HG03280 (cell line): ENCODE data around the gene WDR45B.
"Not testable (repeated sequence)": the region's sequence is repeated elsewhere in the genome, so short reads cannot be mapped to it uniquely, and the experiment has no call there.

Source experiments
- ATAC-seq: cut with Tn5 transposase; IDR thresholded peaks from one replicate; pipeline ENCODE4 v1.9.1; 2021; ENCODE audit warnings: mild to moderate bottlenecking, moderate library complexity; ENCODE audit not compliant: unreplicated experiment

WDR45B gene

DNA sequence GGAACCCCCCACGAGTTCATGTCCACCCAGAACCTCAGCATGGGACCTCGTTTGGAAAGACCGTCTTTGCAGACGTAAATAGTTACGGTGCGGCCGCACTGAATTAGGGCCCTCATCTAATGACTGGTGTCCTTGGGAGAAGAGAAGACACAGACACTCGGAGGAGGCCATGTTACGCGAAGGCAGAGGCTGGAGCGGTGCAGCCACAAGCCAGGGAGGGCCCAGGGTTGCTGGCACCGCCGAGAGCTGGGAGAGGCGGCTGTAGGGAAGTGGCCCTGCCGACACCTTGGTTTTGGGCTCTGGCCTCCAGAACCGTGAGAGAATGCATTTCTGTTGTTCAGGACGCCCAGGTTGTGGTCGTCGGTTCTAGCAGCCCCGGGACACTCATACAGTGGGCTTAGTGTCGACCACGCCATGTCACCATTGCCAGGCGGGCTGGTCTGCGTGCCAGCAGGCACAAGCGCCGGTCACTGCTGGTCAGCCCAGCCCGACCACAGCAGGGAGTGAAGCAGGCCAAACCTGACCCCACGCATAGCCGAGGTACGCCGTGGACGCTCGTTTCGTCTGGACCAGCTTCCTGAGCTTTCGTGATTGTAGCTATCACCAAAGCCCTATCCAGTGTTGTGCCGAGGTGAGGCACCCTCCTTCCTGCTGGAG, 10.7 kb upstream of the WDR45B start:
- ATAC-seq: no peak

GRCh38 chr17:82658331-82658730, 10.1 kb upstream of the WDR45B start:
- no peak for ATAC-seq

- ATAC-seq: no peak
These were observed 9.7 kb upstream of the WDR45B start for GRCh38 chr17:82657926-82658325.

DNA sequence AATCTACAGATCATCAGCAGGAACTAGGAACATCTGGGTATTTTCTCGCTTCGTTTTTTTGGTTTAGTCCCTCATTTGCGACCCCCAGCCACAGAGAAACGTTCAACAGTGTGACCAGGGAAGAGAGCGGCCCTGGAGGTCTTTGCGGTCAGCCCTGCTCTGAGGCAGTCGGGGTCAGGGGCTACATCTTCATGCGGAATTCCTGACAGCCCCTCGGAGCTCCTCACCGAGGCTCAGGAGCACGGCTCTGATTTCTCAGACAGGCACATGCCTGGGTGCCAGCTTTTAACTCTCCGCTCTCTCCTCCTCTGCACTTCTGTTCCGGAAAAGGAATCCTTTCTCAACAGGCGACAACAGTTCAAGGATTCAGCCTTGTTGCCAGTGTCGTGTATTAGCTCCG, 8.0 kb upstream of the WDR45B start:
- no peak for ATAC-seq

DNA sequence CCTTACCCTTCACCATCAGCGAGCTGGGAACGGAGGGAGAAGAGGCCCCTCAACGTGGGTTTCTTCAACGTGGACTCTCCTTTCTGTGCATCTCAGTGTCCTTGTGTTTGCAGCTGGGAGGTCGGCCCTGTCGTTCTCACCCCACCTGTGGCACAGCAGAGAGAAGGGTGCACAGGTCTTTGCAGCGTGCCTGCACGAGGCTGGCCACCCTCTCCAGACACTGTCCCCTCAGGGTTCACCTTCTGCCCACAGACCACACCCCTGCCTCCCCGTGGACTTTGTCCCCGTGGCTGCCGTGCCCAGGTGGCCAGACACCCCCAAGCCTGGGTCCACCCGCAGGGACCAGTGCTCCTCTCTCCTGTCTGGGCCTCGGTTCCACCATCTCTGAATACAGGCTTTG, 7.3 kb upstream of the WDR45B start:
- ATAC-seq: no peak

DNA sequence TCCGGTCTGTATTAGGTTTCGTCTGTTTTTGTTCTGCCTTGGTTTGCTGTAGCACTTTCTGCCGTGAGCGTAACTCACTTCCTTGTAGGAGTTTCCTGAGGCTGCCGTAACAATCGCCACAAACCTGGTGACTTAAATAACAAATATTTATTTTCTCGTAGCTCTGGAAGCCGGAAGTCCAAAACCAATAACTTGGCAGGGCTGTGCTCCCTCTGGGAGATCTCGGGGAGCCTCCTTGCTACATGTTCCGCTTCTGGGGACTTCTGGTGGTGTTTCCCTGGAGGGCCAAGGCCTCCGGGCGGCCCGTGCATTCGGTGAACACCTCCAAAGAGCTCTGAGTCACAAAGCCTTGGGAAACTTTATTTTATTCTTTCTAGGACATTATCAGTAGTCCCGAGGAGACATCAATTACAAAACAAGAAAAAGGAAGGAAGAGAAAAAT, 6.8 kb upstream of the WDR45B start:
- ATAC-seq: no peak

GRCh38 chr17:82654611-82655010, 6.4 kb upstream of the WDR45B start:
- ATAC-seq: not testable (repeated sequence)

DNA sequence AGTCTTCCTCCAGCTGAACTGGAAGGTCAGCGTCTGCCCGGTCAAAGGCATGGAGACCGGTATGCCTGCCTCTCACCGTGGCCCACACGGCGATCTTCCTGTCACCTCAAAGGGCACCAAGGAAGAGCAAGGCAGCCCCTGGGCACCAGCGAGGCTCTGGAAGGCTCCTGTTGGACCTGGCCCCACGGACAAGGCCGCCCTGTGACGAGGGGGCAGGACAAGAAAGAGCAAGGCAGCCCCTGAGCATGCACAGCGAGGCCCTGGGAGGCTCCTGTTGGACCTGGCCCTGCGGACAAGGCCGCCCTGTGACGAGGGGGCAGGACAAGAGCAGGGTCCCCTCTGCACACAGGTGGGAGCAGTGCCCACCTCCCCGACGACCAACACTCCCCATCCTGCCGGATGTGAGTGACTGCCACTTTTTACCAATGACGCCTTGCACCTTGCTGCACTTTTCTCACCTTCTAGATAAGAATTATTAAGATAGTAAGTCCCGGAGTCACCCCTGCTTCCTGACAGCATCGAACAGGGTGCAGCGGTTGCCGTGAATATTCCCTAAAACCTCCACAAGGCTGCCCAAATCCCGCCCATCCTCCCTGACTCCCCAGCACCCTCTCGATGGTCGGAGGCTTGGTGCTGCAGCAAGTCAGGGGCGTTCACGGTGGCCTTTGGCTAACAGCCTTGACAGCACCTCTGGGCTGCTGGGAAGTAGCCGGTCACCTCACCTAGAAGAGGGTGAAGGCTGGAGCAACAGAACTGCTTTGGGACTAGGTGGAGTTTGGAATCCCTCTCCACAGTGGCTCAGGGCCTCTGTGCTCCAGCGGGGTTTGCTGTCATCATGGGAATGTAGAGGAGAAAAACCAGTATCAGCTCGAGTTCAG, 5.6 kb upstream of the WDR45B start:
- ATAC-seq: no peak

GRCh38 chr17:82650723-82651122, 2.5 kb upstream of the WDR45B start:
- ATAC-seq: no peak

GRCh38 chr17:82649501-82650261, 1.4 kb upstream of the WDR45B start:
- ATAC-seq: no peak

DNA sequence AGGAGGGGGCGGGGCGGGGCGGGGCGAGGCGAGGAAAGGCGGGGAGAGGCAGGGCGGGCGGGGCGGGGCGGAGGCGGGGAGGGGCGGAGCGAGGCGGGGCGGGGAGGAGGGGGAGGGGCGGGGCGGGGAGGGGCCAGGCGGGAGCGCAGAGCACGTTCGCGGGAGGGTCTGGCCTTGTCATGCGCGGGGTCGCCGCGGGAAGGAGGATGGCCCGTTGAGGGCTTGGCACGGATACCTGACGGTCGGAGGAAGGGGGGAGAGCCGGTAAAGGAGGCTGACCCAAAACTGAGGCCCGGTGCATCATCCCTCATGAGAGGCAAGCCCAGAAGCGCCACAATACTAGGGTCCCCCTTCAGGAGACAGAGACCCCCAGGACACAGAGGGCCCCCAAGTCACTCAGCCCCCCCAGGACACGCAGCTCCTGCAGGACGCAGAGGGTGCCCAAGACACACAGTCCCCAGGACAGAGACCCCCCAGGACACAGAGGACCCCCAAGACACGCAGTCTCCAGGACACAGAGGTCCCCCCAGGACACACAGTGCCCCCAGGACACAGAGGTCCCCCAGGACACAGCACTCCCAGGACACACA, 593 bp upstream of the WDR45B start:
- ATAC-seq: no peak

GRCh38 chr17:82647593-82648164, 565 bp downstream of the WDR45B start:
- ATAC-seq: peak; percentile 21

- no peak for ATAC-seq
These were observed 2.7 kb downstream of the WDR45B start for GRCh38 chr17:82645516-82645915.

GRCh38 chr17:82644148-82644547, 4.1 kb downstream of the WDR45B start:
- no peak for ATAC-seq

DNA sequence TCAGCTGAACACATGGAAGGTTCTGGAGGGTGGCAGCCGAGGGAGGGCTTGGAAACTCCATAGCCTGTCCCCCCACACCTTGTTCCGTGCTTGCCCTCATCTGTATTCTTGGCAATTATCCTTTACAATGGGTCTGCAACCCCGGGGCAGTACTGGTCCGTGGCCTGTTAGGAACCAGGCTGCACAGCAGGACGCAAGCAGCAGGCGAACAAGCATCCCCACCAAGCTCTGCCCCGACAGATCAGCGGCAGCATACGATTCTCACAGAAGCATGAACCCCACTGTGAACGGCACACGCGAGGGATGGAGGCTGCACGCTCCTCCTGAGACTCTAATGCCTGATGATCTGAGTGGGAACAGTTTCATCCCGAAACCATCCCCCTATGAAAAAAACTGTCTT, 6.2 kb downstream of the WDR45B start:
- ATAC-seq: no peak

DNA sequence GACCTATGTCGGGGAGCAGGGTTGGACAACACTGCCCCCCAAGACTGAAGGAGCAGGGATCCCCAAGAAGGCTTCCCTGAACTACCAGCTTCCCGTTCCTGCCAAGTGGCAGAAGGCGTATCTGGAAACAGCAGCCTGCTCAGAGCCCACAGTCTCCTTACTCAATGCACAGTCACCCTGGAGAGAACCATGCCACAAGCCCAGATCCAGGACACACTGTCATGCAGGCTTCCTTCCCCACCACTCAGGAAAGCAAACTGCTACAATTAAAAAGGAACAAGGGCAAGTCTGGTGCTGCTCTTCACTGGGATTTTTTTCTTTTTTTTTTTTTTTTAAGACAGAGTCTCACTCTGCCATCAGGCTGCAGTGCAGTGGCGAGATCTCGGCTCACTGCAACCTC, 8.2 kb downstream of the WDR45B start:
- ATAC-seq: no peak

- no peak for ATAC-seq
These were observed 8.6 kb downstream of the WDR45B start for GRCh38 chr17:82639628-82640027.

- ATAC-seq: no peak
These were observed 10.0 kb downstream of the WDR45B start for GRCh38 chr17:82638183-82638773.

DNA sequence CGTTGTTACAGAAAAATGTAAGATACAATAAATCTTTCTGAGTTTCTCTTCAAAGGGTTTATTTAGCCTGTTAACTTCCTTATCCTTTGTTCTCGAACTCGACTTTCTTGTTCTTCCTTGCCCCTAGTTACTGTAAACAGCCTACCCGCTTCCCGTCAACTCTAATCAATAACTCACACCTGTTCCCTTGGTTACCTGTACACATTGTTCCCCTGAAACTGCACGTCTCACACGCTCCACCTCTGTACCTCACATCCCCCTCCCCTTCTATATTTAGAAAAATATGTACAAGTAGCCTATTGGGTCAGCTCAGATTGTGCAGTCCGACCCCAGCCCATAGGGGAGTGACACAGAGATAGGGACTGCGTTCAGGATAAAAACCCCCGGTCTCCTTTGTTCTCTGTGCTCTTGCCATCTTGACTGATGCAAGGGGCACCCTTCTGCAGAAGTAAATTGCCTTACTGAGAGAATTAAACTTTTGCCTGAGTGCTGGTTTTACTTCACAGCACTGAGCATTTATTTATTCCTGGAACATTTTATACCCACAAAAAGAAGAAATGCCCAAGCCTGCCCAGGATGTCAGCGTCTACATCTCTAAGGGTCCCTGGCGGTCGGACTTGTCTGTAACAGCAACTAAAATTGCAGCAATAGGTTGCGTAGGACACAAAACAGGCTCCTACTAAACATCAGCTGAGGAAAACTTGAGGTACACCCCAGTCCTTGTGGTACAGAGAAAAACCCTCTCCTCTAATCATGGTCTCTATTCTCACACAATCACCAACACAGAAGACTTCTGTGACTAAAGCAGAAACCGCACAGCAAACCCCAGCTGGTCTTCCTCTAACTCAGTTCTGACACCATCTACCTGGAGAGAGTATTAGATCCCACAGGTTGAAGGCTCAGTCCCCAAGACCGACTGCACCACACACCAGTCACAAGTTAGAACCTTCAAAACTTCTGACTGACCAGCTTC, 11.3 kb downstream of the WDR45B start:
- ATAC-seq: no peak
